Brain microvascular endothelial cell (primary cell): ENCODE data around the gene ROPN1L.

Source experiments
- DNase-seq: peaks from one replicate; pipeline ENCODE4 v3.0.0-alpha.2; 2020
- H3K27ac ChIP-seq: fragments of 250-450 bp; sonication (Bioruptor Pico); 2 replicates; pipeline ENCODE4 v1.5.1; 2020; ENCODE audit warnings: mild to moderate bottlenecking, moderate library complexity
- H3K27me3 ChIP-seq: fragments of 250-450 bp; sonication (Bioruptor Pico); replicated peaks from 2 replicates; pipeline ENCODE4 v1.5.1; 2020; ENCODE audit warnings: mild to moderate bottlenecking
- H3K36me3 ChIP-seq: fragments of 250-450 bp; sonication (Bioruptor Pico); replicated peaks from 2 replicates; pipeline ENCODE4 v1.5.1; 2020; ENCODE audit warnings: mild to moderate bottlenecking
- H3K4me3 ChIP-seq: 2 replicates; pipeline ENCODE4 v1.5.1; 2011; ENCODE audit warnings: low read depth, mild to moderate bottlenecking, control low read depth, low read length, moderate library complexity
- in situ Hi-C: cut with HindIII; loops from 2 replicates; pipeline ENCODE4 v1.10.0; 2017; ENCODE audit warnings: low sequenced_read_pairs, low pct_ligation_motif_present
- TF ChIP-seq, protein P1 (sequence below): IDR thresholded peaks from 2 replicates; pipeline ENCODE4 v1.5.1; 2011; ENCODE audit warnings: low read depth, mild to moderate bottlenecking, moderate library complexity, low read length, control low read depth, inconsistent platforms; ENCODE audit errors: missing control alignments

The ROPN1L gene

GRCh38 chr5:10503321-10503720, 61.6 kb downstream of the ROPN1L start:
- DNase-seq, result no peak
- in situ Hi-C loops, result no loop called here
- Histone ChIP-seq H3K36me3 (no peaks in the 10 kb centered on the region), H3K27ac (no peak overlapping the region), H3K4me3 (no peak overlapping the region), H3K27me3 (no peaks in the 10 kb centered on the region)
- TF ChIP-seq, protein P1, sequence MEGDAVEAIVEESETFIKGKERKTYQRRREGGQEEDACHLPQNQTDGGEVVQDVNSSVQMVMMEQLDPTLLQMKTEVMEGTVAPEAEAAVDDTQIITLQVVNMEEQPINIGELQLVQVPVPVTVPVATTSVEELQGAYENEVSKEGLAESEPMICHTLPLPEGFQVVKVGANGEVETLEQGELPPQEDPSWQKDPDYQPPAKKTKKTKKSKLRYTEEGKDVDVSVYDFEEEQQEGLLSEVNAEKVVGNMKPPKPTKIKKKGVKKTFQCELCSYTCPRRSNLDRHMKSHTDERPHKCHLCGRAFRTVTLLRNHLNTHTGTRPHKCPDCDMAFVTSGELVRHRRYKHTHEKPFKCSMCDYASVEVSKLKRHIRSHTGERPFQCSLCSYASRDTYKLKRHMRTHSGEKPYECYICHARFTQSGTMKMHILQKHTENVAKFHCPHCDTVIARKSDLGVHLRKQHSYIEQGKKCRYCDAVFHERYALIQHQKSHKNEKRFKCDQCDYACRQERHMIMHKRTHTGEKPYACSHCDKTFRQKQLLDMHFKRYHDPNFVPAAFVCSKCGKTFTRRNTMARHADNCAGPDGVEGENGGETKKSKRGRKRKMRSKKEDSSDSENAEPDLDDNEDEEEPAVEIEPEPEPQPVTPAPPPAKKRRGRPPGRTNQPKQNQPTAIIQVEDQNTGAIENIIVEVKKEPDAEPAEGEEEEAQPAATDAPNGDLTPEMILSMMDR, result no peak

GRCh38 chr5:10503997-10504793, 62.5 kb downstream of the ROPN1L start:
- DNase-seq, result no peak
- TF ChIP-seq, protein P1, result no peak
- Histone ChIP-seq H3K36me3 (no peaks in the 10 kb centered on the region), H3K27ac (no peak overlapping the region), H3K27me3 (no peaks in the 10 kb centered on the region), H3K4me3 (no peak overlapping the region)
- in situ Hi-C loops, result no loop called here

GRCh38 chr5:10505517-10506095, 63.9 kb downstream of the ROPN1L start:
- TF ChIP-seq, protein P1, result no peak
- Histone ChIP-seq H3K36me3 (no peaks in the 10 kb centered on the region), H3K4me3 (no peak overlapping the region), H3K27me3 (no peaks in the 10 kb centered on the region), H3K27ac (no peak overlapping the region)
- DNase-seq, result no peak
- in situ Hi-C loops, result no loop called here

DNA sequence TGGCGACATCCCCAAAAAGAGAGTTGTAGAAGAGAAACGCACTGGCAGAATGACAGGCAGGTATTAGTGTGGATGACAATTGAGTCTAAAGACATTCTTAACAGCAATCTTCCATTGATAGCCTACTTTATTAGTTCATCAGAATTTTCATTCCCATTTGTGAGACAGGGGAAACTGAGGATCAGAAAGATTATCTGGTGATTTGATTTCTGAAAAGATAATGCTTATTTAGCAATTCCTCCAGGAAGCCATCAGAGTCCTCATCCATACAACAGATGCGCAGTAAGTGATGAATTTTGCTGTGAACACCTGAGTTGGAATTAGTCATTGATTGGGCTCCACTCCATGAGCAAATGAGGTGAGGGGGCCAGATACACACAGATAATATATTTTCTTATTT, 64.9 kb downstream of the ROPN1L start:
- in situ Hi-C loops, result no loop called here
- H3K4me3 ChIP-seq, result no peak overlapping the region
- no peak overlapping the region for H3K27ac ChIP-seq
- no peak for DNase-seq
- TF ChIP-seq, protein P1, result no peak
- H3K36me3 ChIP-seq, result no peaks in the 10 kb centered on the region
- no peaks in the 10 kb centered on the region for H3K27me3 ChIP-seq

DNA sequence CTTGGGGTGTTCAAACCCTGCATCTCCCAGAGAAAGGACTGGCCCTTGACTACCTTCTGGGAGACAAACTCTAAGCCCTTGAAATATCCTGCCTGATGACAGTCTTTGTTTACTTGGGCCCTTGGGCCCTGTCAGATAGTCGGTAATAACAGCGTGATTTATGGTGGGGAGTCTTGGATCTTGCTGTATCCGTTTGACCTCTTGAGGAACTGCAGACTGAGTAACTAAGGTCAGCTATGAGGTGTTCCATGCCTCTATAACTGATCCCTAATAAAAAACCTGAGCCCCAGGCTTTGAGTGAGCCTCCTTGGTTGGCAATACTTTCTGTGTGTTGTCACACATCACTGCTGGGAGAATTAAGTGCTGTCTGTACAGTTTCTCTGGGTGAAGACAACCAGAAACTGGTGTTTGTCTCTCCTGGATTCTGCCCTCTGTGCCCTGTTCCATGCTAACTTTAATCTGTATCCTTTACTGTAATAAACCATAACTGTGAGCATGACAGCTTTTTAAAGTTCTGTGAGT, 66.0 kb downstream of the ROPN1L start:
- in situ Hi-C loops, result no loop called here
- TF ChIP-seq, protein P1, result no peak

GRCh38 chr5:10509575-10509974, 67.9 kb downstream of the ROPN1L start:
- Histone ChIP-seq H3K27me3 (no peaks in the 10 kb centered on the region), H3K36me3 (no peaks in the 10 kb centered on the region), H3K4me3 (no peak overlapping the region), H3K27ac (no peak overlapping the region)
- TF ChIP-seq, protein P1, result no peak
- in situ Hi-C loops, result no loop called here
- no peak for DNase-seq

More for the DNA sequence above, 66.0 kb downstream of the ROPN1L start:
- DNase-seq, result no peak
- no peak overlapping the region for H3K27ac ChIP-seq
- no peak overlapping the region for H3K4me3 ChIP-seq
- H3K36me3 ChIP-seq, result no peaks in the 10 kb centered on the region
- no peaks in the 10 kb centered on the region for H3K27me3 ChIP-seq
